ES-I3 (cell line): ENCODE data around the gene NTNG1.
"Not testable (repeated sequence)": the region's sequence is repeated elsewhere in the genome, so short reads cannot be mapped to it uniquely, and the experiment has no call there.

Source experiments
- H3K36me3 ChIP-seq: 2 replicates; pipeline ENCODE4 v1.6.1; 2013; ENCODE audit warnings: mild to moderate bottlenecking, low read length, control low read depth, moderate library complexity; ENCODE audit not compliant: insufficient read depth
- H3K4me1 ChIP-seq: 2 replicates; pipeline ENCODE4 v1.6.1; 2013; ENCODE audit warnings: mild to moderate bottlenecking, control low read depth, low read length; ENCODE audit not compliant: insufficient read depth
- H3K9ac ChIP-seq: 2 replicates; pipeline ENCODE4 v1.6.1; 2013; ENCODE audit warnings: low read depth, mild to moderate bottlenecking, low read length, moderate library complexity
- H3K9me3 ChIP-seq: 2 replicates; pipeline ENCODE4 v1.6.1; 2013; ENCODE audit warnings: mild to moderate bottlenecking, low read length, moderate library complexity; ENCODE audit not compliant: control insufficient read depth, insufficient read depth

The NTNG1 gene

GRCh38 chr1:107140703-107141490 lies at the start of gene NTNG1:
Gene NTNG1, plus strand, starts transcription at chr1:107141039.
- H3K9ac ChIP-seq: peak within 1 kb of the TSS; percentile 65

DNA sequence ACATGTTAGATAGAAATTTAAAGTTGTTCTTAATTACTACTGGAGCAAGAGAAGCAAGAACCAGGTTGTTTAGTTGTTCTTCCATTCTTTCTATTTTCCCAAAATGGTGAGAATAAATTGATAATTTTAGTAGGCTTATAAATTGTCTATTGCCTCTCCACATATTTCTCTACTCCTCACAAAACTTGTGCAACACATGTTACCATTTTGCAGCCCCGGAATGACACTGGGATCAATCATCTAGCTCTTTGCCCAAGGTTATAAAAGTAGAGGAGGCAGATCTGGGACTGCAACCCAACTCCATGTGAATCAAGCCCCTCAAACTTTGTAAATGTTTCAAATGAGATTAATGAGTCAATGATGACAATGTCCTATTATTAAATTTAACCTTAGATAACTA lies 49.4 kb upstream of the NTNG1 start:
- Histone ChIP-seq H3K4me1 (no peaks in the 10 kb centered on the region), H3K9me3 (no peaks in the 10 kb centered on the region), H3K9ac (no peak overlapping the region), H3K36me3 (no peaks in the 10 kb centered on the region)

More at GRCh38 chr1:107140703-107141490, at the start of gene NTNG1:
- Histone ChIP-seq H3K4me1 (peaks cover 19% of the 10 kb centered on the region), H3K36me3 (no peaks in the 10 kb centered on the region), H3K9me3 (no peaks in the 10 kb centered on the region)

- not testable (repeated sequence) for H3K4me1 ChIP-seq, H3K9me3 ChIP-seq, H3K36me3 ChIP-seq
Observed at GRCh38 chr1:107093395-107093794, 47.4 kb upstream of the NTNG1 start.

GRCh38 chr1:107095647-107096046 lies 45.2 kb upstream of the NTNG1 start:
- no peak overlapping the region for H3K9ac ChIP-seq
- H3K9me3 ChIP-seq: no peaks in the 10 kb centered on the region
- no peaks in the 10 kb centered on the region for H3K36me3 ChIP-seq
- H3K4me1 ChIP-seq: no peaks in the 10 kb centered on the region

More at GRCh38 chr1:107093395-107093794, 47.4 kb upstream of the NTNG1 start:
- not testable (repeated sequence) for H3K9ac ChIP-seq

GRCh38 chr1:107096690-107097089 lies 44.1 kb upstream of the NTNG1 start:
- H3K4me1 ChIP-seq: no peaks in the 10 kb centered on the region
- H3K9me3 ChIP-seq: no peaks in the 10 kb centered on the region
- no peaks in the 10 kb centered on the region for H3K36me3 ChIP-seq
- no peak overlapping the region for H3K9ac ChIP-seq

GRCh38 chr1:107098961-107099360 lies 41.9 kb upstream of the NTNG1 start:
- Histone ChIP-seq H3K4me1 (no peaks in the 10 kb centered on the region), H3K9ac (no peak overlapping the region), H3K9me3 (no peaks in the 10 kb centered on the region), H3K36me3 (no peaks in the 10 kb centered on the region)

GRCh38 chr1:107100331-107100984 lies 40.4 kb upstream of the NTNG1 start:
- H3K4me1 ChIP-seq: no peaks in the 10 kb centered on the region
- no peak overlapping the region for H3K9ac ChIP-seq
- H3K9me3 ChIP-seq: no peaks in the 10 kb centered on the region

GRCh38 chr1:107105914-107106313 lies 34.9 kb upstream of the NTNG1 start:
- H3K9ac ChIP-seq: no peak overlapping the region
- no peaks in the 10 kb centered on the region for H3K9me3 ChIP-seq

More at GRCh38 chr1:107100331-107100984, 40.4 kb upstream of the NTNG1 start:
- no peaks in the 10 kb centered on the region for H3K36me3 ChIP-seq

DNA sequence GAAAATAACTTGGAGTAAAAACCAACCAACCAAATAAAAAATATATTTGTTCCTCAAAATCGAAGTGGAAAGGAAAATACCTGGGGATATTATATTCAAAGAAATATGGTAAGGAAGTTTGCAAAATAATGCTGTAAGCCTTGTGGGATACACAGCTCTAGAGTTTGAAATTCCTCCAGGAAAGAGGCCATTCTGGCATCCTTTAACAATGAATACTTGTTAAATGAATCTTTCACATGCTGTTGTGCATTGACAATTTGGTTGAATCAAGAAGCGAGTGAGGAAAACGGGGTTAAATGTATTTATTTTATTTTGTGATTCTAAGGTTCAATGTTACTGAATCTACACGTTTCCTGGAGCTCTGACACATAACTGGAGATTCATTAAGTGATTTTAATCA lies 30.5 kb upstream of the NTNG1 start:
- Histone ChIP-seq H3K36me3 (no peaks in the 10 kb centered on the region), H3K4me1 (peaks cover 8% of the 10 kb centered on the region), H3K9ac (no peak overlapping the region), H3K9me3 (no peaks in the 10 kb centered on the region)

More at GRCh38 chr1:107105914-107106313, 34.9 kb upstream of the NTNG1 start:
- Histone ChIP-seq H3K4me1 (peaks cover 8% of the 10 kb centered on the region), H3K36me3 (no peaks in the 10 kb centered on the region)

DNA sequence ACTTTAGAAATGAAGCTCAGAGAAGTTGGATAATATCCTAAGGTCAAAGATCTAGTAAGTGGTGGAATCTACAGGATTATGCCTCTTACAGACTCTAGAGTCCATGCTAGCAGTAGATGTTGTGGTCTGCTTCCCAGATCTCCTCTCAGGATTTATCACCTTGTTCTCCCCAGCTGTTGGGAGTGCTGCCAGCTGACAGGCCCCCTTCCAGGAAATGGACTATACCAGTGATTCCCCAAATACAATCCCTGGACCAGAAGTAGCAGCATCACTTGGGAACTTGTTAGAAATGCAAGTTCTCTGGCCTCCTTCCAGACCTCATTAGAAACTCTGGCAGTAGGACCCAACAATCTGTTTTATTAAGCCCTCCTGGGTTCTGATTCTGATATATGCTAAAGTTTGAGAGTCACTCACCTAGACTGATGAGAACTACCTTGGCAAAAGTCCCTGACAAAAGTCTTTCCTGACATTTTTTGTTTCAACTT lies 24.5 kb upstream of the NTNG1 start:
- no peaks in the 10 kb centered on the region for H3K36me3 ChIP-seq
- no peaks in the 10 kb centered on the region for H3K4me1 ChIP-seq
- H3K9ac ChIP-seq: no peak overlapping the region
- H3K9me3 ChIP-seq: no peaks in the 10 kb centered on the region

DNA sequence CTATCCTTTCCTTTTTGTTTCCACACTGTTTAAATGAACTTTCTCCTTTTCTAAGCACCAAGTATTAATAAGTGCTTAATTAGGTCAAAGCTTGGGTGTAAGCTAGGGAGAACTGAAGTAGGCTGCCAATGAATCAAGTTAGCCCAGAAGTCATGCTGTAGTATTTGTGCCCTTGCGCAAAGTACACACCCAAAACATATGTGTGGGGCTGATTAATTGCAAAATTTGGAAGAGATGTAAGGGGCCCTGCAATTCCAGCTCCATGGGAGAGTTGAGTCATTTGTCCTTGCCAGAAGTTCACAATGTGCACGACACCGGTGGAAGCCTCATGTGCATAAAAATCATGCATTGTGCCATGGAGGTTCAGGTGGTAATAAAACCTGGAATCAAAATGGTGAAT lies 18.6 kb upstream of the NTNG1 start:
- H3K9ac ChIP-seq: no peak overlapping the region

DNA sequence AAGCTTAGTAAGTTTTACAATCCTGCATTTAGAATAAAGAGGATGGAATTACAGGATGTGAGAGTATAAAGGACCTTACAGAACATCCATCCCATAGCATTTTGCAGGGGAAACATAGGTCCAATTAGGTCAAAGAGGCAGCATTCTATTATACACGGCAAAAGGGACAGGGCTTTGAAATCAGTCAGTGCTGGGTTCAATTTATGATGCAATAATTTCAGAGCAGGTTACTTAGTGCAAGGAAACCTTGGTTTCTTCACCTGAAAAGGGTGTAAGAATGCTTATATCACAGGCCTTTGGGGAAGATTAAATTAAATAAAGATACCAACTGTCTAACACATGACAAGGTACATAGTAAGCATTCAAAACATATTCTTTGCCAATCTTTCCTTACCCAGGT lies 17.1 kb upstream of the NTNG1 start:
- no peaks in the 10 kb centered on the region for H3K9me3 ChIP-seq
- no peak overlapping the region for H3K9ac ChIP-seq
- H3K36me3 ChIP-seq: no peaks in the 10 kb centered on the region
- 0 out of 2 replicates have a peak, but pooled peaks cover 2% of the 10 kb centered on the region for H3K4me1 ChIP-seq

More for the DNA sequence above, 18.6 kb upstream of the NTNG1 start:
- 0 out of 2 replicates have a peak, but pooled peaks cover 2% of the 10 kb centered on the region for H3K4me1 ChIP-seq
- no peaks in the 10 kb centered on the region for H3K9me3 ChIP-seq
- no peaks in the 10 kb centered on the region for H3K36me3 ChIP-seq

DNA sequence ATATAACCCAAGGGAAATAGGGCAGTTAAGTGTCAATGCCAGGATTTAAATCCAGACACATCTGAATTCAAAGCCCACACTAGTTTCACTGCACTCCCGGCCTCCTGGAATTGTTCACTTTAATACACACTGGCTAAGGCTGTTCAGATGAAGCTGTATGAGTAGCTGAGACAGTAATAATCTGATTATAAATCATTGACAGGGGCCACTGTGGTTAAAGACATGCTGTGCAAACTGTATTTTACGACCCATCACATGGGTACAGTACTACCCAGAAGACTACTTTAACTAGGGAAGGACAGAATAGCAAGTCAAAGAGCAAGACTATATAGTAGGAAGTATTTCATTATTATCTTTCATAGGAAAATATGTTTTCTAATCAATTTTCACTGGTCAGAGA lies 16.1 kb upstream of the NTNG1 start:
- Histone ChIP-seq H3K9me3 (no peaks in the 10 kb centered on the region), H3K4me1 (0 out of 2 replicates have a peak, but pooled peaks cover 2% of the 10 kb centered on the region), H3K9ac (no peak overlapping the region), H3K36me3 (no peaks in the 10 kb centered on the region)

DNA sequence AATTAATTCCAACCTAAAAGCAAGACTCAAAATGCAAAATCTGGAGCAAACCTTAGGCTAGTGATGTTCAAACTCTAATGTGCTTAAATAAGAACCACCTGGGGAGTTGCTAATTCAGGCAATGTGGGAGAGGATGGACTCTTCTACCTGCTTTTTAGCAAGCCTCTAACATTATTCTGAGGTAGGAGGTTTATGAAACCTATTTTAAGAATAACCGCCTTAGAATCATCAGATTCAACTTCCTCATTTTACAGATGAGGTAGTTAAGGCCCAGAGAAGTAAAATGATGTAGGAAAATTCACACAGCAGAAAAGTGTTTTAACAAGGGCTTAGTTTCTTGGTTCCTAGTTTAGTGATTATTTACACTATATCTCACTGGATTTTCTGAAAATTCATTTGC lies 8.6 kb upstream of the NTNG1 start:
- no peaks in the 10 kb centered on the region for H3K4me1 ChIP-seq
- no peak overlapping the region for H3K9ac ChIP-seq
- H3K9me3 ChIP-seq: no peaks in the 10 kb centered on the region
- H3K36me3 ChIP-seq: no peaks in the 10 kb centered on the region

DNA sequence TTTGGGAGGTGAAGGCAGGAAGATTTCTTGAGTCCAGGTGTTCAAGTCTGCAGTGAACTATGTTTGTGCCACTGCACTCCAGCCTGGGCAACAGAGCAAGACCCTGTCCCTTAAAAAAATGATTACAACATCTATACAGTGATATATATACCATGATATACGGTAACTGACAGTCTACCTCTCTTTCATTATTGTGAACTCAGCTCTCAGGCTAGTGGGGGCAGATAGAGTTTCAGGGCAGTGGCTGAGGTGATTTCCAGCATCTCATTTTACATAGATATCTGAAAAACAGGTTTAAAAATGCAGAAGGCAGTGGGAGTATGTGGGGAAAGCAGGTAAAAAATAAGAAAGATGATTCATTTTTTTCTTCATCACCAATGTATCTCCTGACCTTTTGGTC lies 8.1 kb upstream of the NTNG1 start:
- Histone ChIP-seq H3K36me3 (no peaks in the 10 kb centered on the region), H3K4me1 (peaks cover under 1% of the 10 kb centered on the region; the same call in 1 of the 2 replicates), H3K9ac (no peak overlapping the region), H3K9me3 (no peaks in the 10 kb centered on the region)
